HPDE6-E6E7 (cell line): ENCODE results near the gene PTP4A1.
A peak's percentile ranks its signal among the peaks of the same experiment; 100 is the strongest.
"Not testable (repeated sequence)": the region's sequence is repeated elsewhere in the genome, so short reads cannot be mapped to it uniquely, and the experiment has no call there.

ENCODE experiments used
- DNase-seq: peaks from one replicate; pipeline ENCODE4 v3.0.0; 2011; ENCODE audit warnings: missing footprints; ENCODE audit errors: extremely low spot score

PTP4A1 gene

DNA sequence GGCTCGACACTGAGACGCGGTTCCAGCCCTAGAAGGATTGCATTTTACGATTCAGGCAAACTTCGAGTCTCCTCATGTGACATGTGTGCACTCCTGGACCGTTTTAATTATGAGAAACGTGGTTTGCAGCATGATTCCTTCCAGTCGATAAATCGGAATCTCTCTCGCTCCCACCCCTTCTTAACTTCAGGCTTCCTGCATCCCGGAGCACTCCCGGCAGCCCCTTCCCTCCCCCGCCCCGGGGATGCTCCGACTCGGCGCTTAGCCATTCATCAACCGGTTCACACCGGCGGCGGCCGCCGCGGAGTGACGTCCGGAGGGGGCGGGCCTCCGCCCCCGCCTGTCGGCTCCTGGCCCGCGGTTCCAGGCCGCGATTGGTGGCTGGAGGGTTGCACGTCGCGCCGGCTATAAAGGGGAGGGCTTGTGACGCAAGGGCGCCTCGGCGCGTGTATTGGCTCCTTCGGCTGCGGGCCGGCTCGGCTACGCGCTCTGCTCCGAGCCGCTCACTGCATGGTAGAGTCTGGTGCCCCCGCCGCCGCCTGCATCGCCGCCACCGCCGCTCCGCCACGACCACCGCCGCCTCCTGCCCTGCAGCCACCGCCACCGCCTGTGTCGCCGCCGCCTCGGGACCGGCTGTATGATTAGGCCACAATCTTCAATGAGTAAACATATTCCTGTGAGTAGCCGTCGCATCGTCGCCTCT lies at the start of gene PTP4A1, which contains the start of gene LOC128125822:
TSS of gene PTP4A1 (plus strand) at position 437 of the 703 bp plus-strand sequence. CDS start 4,401 bp downstream, outside the sequence.
TSS of gene LOC128125822 (plus strand) at position 437 of the 703 bp plus-strand sequence.
- DNase-seq: peak; percentile 74

DNA sequence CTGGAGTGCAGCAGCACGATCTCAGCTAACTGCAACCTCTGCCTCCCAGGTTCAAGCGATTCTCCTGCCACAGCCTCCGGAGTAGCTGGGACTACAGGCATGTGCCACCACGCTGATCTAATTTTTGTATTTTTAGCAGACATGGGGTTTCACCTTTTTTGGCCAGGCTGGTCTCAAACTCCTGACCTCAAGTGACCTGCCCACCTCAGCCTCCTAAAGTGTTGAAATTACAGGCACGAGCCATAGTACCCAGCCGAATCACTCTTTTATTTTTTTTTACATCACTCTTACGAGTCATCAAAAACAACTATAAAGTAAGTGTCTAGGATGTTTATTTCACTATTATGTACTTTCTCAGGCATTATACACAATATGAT lies 49.4 kb upstream of the PTP4A1 start:
- DNase-seq: not testable (repeated sequence)

DNA sequence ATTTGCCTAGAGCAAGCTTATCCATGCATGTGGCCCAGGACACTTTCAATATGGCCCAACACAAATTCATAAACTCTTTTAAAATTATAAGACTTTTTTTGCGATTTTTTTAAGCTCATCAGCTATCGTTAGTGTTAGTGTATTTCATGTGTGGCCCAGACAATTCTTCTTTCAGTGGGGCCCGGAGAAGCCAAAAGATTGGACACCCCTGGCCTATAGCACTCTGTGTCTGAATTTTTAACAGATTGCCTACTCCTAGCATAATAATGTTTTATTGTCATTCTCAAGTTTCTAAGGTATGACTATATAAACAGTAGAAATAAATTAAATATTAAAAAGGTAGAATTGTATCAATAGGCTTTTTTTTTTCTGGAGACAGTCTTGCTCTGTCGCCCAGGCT lies 48.6 kb upstream of the PTP4A1 start:
- DNase-seq: no peak

DNA sequence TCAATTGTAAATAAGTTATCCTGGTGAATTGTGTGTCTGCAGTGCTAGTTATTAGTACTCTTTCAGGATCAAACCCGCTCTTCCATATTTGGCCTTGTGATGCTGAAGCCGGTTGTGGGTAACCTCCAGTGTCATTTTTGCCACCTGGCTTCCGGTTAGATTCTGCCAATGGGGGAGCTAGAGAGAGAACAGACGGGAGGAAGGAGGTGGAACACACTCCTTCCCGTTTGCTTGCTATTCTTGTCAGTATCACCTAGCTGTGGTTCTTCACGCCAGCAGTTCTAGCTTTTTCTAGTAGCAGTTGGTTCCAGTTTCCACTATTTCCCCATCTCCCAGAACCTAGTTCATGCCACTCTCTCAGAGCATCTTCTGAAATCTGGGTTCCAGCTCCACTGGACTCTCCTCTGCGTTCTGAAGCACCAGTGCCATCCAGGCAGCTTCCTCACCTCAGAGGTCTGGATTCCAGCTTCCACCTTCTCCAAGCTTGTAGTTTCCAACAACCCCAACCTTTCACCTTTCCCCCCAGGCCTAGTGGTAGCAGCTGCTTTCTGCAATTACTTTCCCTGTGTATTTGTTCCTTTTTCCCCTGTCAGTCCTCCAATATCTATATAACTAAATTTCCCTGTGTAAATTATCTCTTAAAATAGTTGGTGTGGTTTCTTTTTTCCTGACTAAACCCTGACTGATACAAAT lies 46.9 kb upstream of the PTP4A1 start:
- no peak for DNase-seq

DNA sequence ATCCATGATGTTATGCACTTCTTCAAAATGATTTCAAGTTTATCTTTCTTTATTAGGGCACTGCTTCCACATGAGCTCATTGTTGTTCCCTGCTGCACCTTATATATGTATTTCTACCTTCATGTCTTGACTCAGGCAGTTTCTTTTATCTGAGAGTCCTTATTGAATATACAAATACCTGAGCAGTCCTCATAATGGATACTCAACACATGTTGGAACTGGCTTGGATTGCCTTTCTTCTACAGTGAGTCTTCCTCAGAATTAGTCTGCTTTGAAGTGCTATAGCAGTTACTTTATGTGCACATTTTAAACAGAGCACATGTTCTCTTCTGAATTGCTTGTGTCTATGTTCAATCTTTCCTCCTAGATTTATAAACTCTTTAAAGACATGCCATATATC lies 45.3 kb upstream of the PTP4A1 start:
- DNase-seq: no peak

DNA sequence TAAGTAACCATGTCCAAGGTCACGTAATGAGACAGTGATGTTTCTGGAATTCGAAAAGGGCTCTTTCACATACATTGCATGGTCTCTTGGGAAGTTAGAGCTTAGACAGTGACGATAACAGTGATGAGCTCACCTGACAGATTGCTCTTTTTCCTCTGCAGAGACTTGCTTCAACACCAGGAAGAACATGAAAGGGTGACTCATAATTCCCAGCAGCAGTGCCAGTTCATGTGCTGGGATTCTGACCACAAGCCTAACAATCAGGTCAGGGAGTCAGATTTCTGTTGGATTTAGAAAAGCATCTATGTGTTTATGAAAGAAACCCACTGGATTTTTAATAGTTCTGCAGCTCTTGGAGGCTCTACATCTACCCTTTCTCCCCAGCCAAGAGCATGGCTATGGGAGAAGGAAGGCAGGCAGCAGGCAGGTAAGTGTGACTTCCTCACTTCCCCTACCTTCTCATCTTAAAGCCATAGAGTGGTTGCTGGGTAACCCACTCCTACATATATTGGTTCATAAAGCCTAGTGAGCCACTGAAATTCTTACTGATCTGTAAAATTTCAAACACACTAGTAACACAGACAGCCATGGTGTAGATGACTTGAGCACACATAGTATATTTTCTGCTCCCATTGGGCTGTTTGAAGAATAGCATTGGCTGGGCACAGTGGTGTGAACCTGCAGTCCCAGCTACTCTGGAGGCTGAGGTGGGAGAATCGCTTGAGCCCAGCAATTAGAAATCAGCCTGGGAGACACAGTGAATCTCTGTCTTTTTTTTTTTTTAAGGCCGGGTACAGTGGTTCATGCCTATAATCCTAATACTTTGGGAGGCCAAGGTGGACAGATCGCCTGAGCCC lies 44.4 kb upstream of the PTP4A1 start:
- DNase-seq: peak; percentile 92

DNA sequence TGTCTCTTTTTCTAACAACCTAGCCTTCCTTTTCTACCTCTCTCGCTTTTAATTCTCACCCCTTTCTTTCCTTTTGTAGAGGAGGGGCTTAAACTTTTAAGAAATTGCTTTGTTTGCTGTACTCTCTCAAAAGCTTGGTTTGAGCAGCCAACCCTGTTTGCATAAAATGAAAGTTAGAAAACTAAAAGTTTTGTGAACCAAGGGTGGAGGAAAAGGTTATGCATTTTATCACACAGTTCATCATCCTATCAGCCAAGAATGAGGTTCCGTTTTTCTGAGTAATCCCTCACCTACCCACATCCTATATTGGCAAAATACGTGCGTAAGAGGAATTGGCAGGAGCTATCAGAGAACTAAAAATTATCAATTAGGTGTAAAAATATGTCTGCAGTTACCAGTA lies 42.8 kb upstream of the PTP4A1 start:
- DNase-seq: no peak

DNA sequence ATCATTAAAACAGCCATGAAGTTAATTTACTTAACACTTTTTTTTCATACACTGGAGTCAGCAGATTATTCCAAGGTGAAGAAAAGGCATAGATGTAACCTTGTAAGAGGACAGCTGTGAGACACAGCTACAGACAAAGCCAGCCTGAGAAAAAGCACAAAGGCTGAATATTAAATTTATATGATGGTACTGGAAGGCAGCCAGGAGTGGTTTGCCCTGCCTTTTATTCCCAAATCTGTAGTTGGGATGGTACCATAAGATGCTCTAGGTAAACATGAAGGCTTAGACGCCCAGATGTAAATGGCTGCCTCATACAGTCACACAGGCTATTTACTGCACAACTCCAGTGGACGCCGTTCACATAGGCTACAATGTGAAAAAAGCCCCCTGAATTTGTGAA lies 42.1 kb upstream of the PTP4A1 start:
- no peak for DNase-seq

DNA sequence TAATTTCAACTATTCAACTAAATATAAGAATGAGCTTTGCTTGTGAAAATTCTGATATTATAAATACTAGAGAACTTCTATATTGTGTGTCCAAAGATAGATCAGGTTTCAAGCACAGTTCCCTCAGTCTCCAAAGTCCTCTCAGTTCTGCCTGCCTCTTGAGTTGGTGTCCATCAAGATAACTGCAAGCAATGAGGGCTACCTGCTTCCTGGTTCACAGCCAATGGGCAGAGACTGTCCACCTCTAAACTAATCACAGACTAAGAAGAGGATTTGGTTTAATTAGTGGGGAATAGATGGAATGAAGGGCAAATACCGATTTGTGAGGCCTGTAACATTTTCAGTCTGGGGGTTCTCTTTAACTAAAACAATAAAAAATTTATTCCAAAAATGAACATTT lies 41.3 kb upstream of the PTP4A1 start:
- no peak for DNase-seq

DNA sequence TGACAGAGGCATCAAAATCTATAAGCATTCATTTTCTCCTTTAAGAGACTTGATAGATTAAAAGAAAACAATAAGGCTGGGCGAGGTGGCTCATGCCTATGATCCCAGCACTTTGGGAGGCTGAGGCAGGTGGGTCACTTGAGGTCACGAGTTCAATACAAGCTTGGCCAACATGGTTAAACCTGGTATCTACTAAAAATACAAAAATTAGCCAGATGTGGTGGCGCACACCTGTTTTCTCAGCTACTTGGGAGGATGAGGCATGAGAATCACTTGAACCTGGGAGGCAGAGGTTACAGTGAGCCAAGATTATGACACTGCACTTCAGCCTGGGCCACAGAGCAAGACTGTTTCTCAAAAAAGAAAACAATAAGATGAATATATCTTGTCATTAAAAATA lies 39.3 kb upstream of the PTP4A1 start:
- no peak for DNase-seq

DNA sequence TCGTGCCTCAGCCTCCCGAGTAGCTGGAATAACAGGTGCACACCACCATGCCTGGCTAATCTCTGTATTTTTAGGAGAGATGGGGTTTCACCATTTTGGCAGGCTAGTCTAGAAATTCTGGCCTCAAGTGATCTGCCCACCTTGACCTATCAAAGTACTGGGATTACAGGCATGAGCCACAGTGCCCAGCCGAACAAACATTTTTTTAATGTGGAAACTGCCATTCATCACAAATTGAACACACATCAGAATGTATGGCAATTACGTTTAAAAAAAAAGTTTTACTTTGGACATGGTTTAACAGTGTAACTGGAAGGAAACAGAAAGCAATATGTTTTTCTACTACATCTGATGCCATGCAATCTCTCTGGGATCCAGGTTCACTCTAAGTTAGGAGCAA lies 38.3 kb upstream of the PTP4A1 start:
- no peak for DNase-seq

DNA sequence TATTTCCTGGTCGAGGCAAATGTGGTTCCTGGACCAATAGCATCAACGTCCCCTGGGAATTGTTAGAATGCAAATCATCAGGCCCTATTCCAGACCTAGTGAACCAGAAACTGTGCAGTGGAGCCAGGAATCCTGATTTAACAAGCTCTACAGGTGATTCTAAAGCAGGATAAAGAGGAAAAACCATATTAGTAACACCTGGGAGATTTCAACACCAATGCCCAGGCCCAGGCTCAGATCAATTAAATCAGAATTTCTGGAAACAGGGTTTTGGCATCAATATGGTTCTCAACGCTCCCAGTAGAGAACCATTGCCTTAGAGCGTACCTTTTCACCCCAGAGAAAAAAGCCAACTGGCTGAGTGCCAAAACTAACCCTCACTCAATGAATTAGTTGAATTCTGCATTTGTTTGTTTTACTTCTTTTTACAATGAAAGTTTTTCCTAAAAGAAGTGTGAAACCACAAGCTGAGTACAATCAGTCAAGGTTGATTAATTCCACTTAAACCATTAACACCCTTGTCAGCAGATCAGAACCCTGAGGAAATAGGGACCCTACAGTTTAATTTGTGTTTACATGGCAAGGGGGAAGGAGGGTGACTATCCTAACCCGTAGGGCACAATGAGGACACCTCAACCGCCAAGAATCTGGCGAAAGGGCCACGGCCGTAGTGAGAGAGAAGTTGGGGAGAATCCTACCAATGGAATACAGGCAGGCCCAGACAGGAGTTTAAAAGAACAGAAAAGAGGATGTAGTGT lies 34.9 kb upstream of the PTP4A1 start:
- DNase-seq: peak; percentile 79

DNA sequence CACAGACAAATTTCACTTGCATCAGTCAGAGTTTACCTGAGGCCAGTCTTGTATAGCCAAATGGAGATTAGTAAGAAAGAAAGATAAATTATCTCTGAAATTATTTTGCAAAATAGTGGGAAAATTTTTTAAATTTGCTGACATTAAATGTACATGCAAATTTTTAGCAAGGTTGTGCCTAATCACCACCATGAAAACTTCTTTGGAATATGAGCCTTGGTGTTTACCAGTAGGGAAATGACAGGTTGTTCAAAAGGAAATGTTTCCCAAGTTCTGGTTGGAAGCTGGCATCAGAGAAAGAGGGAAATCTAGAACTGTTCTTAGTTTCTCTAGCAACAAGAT lies 34.4 kb upstream of the PTP4A1 start:
- no peak for DNase-seq

DNA sequence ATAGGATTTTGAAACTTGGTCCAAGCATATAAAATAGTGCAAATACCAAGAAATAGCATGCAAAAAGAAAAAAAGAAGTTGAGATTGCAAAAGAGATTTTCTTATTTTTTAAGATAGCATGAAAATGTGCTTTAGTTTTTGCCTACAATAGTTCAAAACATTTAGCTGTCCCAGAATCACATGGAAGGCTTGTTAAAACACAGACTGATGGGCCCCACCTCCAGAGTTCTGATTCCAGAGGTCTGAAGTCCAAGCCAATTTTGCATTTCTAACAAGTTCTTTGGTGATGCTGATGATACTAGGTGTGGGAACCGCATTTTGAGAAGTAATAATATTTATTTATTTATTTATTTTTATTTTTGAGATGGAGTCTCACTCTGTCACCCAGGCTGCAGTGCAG lies 33.7 kb upstream of the PTP4A1 start:
- DNase-seq: no peak

DNA sequence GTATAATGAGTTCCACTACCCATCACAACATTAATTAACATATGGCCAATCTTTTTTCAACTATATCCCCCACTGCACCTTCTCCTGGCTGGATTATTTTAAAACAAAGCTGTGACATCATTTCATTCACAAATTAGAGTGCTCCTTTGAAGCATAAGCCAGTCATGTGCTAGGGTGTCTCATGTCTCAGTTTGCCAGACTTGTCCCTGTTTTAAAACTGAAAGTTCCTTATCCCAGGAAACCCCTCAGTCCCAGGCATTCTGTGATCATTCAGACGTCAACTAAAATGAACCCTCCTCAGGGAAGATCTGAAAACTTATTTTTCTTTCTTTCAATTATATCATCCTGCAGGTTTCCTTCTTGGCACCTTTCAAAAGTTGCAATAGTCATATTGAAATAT lies 29.3 kb upstream of the PTP4A1 start:
- DNase-seq: no peak

DNA sequence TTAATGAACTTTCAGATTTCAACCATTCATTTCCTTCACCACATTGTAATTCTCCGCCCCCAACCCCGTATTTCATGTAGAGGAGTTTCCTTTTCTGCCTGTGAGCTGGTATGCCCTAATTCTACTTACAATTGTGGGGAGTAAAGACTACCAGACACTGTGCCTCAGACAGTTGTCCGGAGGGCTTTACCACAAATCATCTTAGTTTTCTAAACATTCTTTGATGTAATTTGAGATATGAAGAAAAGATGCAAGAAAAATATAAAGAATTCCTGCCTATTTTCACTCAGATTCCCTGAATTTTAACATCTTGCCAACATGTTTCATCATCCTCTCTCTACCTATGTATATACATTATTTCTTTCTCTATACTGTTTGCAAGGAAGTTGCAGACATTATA lies 28.3 kb upstream of the PTP4A1 start:
- no peak for DNase-seq

DNA sequence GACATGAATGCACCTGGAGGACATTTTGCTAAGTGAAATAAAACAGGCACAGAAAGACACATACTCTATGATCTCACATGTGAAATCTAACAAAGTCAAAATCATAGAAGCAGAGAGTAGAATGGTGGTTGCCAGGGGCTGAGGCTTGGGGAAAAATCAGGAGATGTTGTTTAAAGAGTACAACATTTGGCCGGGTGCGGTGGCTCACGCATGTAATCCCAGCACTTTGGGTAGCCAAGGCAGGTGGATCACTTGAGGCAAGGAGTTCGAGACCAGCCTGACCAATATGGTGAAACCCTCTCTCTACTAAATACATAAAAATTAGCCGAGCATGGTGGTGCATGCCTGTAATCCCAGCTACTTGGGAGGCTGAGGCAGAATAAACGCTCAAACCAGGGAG lies 26.0 kb upstream of the PTP4A1 start:
- no peak for DNase-seq

DNA sequence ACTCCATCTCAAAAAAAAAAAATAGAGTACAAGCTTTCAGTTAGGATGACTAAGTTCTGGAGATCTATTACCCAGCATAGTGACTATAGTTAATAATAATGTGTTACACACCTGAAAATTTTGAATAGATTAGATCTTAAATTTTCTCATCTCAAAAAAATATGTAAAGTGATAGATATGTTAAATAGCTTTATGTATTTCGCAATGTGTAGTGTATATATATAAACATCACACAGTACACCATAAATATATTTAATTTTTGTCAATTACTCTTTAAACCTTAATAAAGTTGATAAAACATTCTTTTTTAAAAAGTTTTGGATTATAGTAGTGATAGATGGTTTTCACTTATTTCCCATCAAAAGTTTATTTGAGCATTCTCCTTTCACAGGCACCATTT lies 25.6 kb upstream of the PTP4A1 start:
- no peak for DNase-seq

DNA sequence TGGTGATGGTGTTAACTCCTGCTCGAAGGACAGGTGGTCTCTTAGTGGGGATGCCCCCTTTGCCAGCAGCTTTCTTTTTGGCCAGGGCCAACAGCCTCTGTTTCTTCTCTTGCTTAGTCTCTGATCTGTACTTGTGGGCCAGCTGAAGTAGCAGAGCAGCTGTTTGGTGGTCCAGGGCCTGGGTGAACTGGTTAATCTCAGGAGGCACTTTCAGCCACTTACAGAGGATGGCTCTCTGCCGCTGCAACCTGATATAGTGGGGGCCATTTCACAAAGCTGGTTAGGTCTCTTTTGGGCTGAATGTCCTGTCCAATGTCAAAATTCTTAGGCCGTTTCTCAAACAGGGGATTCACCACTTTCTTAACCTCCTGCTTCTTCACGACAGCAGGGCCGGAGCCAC lies 23.2 kb upstream of the PTP4A1 start:
- DNase-seq: no peak

DNA sequence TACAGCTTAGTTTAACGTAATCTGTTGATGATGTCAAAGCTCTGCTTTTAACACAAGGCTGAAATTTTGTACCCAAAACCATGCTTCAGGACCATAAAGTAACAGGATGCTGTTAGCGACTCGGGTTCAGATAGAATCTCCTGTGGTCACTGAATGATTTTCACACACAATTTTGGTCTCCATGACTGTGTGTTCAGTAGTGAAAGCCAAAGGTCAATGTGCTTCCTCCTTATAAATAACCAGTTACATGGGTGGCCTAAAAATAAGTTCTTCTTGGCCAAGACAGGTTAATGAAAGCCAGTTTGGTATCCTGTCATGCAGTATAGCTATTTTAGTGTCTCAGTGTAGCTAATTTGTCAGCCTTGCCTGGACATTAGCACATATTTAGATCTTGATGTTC lies 19.1 kb upstream of the PTP4A1 start:
- DNase-seq: no peak

DNA sequence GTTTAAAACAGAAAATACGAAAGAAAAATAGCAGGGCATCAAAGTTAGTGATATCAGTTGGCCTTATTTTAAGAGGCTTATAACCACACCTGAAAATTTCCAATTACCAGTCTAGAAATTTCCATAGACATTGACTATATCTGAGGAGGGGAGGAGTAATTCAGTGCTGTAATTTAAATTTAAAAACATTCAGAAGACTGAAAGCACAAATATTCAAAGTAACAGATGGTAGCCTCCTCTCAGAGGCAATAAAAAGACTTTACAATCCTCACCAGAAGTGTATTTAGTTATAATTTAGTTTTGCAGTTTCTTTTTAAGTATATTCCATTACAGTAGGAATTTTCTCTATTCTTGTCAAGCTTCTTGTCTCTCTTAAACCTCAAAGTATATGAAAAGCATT lies 18.4 kb upstream of the PTP4A1 start:
- no peak for DNase-seq

DNA sequence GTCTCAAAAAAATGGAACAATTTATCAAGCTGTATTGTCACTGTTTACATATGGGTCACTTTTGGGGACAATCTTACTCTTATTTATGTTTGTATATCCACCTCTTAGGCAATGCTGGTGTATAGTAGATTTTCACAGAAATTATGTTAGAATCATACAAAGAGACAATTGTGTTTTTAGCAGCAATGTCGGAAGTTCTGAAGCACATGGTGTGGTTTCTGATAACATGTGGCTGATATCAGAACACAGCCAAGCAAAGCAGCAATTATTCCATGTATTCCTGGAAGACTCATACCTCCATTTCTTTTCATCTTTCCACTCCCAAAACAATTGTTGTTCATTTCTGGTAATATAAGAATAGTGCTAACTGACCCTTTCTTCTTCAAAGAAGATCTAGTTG lies 17.5 kb upstream of the PTP4A1 start:
- DNase-seq: no peak
